Fibroblast of skin of scalp (primary cell): ENCODE results near the gene CNTN4.
A peak's percentile ranks its signal among the peaks of the same experiment; 100 is the strongest.
"Not testable (repeated sequence)": the region's sequence is repeated elsewhere in the genome, so short reads cannot be mapped to it uniquely, and the experiment has no call there.

Experiments
- DNase-seq: peaks from one replicate; pipeline ENCODE4 v3.0.0-alpha.2; 2013

CNTN4 gene

DNA sequence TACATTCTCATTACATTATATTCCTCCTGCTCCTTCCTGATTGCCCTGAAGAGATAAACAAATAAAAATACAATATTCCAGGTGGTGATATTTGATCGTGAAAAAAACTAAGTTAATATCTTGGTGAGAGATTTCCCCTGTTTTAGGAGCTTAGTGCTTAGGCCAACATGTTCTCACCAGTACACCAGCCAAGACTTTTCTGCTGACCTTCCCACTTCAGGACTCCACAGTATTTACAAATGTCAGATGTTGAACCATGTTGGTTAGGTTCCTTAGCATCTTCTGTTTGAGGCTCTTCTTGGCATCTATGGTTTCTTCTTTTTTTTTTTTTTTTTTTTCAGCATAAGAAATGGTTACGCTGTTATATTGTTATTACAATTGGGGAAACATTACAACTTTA is 764.5 kb downstream of the CNTN4 start:
- no peak for DNase-seq

DNA sequence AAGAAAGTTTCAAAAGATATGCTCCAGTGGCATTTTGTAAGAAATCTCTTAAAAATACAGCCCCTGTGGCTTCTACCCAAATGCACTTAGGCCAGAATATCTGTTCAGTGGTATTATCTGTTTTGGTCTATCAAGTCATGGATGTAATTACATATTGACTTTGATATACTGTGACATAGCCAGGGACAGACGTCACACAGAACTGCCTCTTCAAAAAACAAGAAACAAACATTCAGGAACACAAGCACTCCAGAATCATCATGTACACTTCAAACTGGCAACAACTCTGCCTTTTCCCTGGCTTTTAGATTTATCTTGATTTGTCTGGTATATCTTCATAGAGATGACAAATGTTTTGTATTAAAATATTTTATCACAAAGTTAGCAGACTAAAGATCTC is 771.2 kb downstream of the CNTN4 start:
- no peak for DNase-seq

DNA sequence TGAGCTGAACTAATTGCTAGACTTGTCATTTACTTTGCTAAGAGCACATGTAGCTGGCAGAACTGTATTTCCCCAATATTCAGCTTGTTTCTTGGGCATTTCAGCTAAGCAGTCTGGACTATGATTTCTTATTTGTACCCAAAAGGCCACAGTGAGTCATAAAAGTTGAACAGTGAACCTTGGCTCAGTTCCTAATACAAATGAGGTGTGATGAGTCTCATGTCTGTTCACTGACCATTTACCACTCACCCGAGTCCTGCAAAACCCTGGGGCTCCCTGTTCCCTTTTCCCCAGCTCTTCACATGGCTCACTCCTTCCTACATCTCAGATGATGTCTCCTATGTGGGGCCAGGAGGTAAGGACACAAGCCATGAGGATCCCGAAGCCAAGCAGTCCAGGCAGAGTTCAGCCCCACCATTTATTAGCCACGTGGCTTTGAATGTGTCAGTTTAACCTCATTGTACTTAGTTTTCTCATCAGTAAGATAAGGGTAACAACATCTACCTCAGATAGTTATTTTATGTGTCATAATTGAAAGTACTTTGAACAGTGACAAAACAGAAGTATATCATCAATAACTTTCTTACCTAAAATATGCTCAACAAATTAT is 772.2 kb downstream of the CNTN4 start:
- DNase-seq: no peak

DNA sequence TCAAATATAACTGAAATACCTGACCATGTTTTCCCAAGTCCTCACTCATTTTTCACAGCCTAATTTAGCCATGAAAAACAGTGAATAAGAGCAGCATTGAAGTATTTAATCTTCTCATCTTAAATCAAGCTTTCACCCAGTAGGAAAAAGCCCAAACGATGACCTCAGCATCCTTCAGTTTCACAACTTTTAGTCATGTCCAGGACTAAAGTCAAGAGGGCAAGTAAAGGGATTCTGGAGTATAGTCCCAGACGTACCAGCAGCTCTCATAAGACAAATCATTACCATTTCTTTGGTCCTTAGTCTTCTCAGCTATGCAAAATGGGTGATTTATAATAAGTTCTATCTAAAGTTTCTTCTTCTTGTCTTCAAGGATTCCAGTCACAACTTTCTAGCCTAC is 774.2 kb downstream of the CNTN4 start:
- DNase-seq: no peak

DNA sequence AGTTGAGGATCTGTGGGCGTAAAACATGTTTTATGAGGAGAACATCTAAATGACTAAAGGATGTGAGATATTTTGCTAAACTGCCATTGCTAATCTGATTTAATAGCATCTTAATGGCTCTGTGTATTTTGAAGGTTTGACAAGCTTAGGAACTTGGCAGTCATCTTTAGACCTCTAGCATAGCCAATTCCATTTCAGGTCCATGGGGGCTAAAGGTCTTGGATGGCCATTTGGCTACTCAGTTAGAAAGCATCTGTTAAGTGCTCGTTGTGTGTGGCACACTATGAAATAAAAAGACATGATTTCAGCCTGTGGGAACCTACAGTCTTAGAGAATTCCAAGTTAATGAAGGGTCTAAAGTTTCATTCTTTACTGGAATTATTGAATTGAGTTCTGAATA is 775.3 kb downstream of the CNTN4 start:
- no peak for DNase-seq

DNA sequence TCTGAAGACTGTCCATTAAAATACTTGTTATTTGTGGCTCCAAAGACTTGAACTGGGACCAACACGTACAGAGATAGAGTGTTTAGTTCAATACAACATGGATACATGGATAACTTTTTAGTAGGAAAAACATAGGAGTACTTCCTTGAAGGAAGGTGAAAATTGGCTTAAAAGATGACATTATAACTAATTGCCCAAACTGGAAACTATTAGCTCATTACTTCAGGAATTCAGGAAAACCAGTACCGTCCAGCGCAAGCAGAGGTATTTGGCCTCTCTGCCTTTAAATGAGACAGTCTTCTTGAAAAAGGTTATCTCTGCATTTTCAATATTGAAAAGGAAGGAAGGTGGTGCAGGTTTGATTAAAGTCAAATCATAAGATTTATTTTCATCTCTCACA is 777.0 kb downstream of the CNTN4 start:
- DNase-seq: no peak

DNA sequence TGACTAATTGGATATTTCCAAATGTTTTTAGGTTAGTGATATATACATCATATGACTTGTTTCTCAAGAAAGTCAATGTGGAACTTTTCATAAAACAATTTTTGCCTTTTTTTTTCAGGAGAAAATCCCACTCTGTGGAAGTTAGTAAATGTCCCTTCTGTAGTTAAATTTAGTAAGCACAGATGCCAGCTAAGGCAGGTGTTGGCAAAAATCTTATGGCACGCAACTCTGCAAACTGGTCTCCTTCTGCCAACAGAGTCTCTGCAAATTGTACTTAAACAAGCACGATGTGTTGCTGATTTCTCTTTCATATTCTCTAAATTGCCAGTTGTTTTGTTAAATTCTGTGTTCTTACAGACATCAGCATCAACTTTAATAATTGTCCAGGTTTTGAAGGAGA is 777.7 kb downstream of the CNTN4 start:
- DNase-seq: no peak

DNA sequence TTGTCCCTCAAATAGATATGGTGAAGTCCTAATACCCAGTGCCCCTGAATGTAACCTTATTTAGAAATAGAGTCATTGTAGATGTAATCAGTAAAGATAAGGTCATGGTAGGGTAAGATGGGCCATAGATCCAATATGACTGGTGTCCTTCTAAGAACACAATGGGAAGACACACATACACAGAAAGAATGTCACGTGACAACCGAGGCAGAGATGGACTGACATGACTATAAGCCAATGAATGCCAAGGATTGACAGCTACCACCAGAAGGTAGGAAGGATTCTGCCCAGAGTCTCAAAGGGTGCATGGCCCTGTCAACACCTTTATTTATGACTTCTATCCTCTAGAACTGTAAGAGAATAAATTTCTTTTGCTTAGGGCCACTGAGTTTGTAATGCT is 780.4 kb downstream of the CNTN4 start:
- DNase-seq: no peak

DNA sequence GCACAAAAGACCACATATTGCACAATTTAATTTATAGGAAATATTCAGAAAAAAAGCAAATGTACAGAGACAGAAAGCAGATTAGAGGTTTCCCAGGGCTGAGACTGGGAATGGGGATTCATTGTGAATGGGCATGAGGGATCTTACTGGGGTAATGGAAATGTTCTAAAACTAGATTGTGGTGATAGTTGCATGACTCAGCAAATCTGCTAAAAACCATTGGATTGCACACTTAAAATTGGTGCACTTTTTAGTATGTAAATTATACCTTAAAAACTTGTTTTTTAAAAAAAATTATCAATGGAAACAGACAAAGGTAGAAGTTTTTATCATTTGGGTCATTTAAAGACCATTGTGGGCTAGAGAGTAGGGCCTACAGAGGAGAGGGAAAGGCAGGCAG is 780.9 kb downstream of the CNTN4 start:
- no peak for DNase-seq

DNA sequence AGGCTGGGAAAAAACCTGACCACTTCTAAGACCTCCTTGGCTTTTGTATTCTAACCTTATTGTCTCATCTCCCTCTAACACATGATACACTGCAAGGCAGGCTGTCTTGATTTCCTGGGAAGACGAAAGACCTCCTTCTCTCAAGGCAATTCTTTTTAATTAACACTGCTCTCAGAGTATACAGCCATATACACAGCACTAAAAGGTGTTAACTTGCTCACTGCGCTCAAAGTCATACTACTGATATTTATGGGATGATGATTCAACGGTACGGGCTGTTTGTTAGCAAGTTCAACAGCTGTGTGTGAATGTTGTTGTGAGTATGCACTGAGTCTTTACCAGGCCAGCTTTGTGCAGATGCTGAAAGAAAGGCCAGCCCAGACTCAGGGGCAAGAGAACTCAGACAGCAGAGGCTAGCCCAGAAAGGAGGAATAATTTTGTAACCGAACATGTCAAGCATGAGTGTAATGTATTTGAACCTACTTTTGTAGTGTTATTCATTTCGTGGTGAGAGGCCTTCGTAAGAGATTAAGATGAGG is 781.6 kb downstream of the CNTN4 start:
- no peak for DNase-seq

DNA sequence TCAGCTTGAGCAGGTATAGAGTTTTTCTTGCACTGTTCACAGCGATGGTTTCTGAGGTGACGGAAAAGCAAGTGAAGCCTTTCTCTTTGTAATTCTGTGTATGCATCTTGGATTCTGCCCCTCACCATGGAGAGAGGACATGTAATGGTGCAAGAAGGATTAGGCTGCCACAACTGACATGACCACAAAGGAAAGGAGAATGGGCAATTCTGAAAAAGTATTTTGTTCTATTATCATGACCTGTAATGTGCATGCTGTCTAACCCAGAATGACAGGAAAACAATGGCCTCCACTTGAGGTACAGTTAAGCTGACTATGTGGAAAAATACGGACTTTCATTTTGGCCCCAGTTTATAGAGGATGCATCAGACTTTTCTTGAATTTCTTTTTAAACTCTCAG is 784.6 kb downstream of the CNTN4 start:
- DNase-seq: no peak

DNA sequence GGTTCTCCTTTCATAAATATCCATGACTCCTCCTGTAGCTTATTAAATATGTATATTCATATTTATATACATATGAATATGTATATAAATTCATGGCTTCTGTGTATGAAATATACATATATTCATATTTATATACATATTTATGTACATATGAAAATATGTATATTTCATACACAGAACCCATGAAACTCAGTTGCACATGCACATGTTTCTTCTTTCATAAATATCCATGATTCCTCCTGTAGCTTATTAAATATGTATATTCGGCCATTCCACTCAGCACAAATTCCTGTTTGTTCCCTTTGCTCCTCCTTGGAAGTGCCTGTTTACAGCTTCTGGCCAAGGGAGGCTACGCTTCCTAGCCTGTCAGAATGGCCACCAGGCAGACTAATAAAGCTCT is 789.9 kb downstream of the CNTN4 start:
- DNase-seq: no peak

DNA sequence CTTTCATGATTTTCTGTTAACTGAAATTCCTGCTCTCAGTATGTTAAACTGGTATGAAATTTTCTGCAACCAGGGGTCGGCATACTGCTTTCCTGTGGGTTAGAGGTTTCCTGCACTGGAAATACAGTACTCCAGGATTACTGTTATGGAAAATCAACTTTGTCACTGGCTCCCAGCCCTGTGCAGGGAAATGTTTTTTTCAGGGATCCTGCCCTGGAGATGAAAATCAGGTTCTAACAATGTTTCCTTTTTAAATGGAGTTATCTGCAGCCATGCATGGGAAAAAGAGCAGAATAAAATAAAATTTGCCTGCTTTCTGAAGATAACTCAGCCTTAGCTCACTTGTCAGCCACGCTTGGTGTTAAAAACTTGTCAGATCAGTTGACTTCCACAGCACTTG is 791.1 kb downstream of the CNTN4 start:
- DNase-seq: no peak

DNA sequence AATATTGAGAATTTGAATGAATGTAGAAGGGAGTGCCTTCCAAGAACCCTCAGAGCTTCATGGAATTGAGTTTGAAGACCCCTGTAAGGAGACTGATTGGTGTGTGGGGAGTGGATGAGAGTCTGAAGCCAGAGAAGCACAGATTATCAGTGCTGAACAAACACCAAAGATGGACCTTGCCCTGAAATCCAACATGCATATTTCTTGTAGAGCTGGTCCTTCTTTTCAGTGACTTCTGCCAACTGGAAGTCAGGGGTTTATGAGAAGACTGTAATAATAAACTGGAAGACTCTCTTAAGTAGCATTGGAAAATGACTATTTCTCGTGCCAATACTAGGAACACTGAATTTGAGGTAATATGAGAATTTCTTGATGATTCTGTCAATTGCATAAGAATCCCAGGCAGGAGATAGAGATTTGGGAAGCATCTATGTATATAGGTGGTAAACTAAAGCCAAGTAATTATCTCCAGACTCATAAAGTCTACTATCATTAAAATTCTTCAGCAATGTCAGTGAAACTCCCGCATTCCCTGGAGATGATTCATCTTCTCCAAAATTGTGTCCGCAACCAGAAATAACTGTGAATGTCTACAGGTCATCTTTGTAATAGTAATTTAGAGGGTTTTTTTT is 797.8 kb downstream of the CNTN4 start:
- no peak for DNase-seq

DNA sequence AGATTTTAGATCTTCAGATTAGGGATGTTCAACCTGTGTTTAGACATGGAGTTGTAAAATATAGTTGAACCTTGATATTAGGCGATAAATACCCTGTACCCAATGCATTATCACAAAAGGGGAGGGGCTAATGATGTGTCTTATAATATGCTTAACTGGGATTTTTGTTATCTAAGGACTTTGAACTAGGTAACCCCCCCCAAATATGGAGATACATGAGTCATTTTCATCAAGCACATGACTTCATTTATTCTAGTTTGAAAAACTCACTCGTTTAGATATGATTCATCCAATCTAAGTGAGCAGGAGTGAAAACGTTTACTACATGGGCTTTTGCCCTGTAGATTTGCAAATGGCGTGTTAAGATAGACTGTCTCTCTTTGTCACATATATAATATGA is 799.2 kb downstream of the CNTN4 start:
- no peak for DNase-seq

DNA sequence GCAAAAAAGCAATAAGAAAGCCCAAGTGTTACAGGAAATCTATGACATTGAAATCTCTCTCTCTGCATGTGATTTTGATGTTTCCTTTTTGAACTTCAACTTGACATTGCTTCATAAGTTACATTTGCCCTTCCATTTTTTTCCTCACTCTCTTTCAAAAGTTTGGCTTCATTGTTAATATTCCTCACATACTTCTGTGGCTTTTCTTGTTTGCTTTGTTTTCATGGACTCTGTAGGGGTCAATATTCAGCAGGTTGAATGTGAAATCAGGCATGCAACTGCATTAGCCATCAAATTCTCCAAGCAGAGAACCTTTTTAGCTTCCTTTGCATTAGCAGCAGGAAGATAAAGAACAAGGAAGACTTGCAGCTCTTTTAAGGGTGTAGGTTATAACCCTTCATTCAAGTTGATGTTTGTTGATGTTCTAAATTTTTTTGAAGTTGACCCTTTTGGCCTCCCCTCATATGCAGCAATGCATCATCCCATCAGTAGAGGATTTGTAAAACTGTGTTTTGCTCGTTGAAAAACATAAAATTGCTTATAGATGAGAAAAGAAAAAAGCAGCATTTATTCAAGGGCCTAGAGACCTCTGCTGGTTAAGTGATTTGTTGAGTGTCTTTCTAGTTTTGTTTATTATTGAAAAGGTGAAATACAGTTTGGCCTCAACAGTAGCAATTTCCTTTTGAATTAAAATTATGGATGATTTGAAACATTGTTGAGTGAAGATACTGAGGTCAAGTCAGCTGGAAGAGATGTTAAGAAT is 800.1 kb downstream of the CNTN4 start:
- peak; percentile 3 for DNase-seq

DNA sequence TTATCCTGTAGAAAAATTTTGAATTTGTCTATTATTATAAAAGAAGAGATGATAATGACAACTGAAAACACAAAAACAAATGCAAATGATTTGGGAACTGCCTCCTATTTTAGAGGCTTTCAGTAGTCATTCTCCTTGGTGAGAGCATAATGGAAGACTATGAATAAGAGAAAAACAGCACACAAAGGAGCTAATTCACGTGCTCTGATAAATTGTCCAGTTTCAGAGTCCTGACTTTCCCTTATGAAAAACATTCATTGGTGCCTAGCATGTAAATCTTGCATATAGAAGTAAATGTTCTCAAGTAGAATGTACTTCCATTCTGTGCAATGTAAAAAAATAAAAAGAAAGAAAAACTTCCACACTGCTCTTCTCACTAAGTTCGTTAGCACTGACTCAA is 805.4 kb downstream of the CNTN4 start:
- DNase-seq: no peak

DNA sequence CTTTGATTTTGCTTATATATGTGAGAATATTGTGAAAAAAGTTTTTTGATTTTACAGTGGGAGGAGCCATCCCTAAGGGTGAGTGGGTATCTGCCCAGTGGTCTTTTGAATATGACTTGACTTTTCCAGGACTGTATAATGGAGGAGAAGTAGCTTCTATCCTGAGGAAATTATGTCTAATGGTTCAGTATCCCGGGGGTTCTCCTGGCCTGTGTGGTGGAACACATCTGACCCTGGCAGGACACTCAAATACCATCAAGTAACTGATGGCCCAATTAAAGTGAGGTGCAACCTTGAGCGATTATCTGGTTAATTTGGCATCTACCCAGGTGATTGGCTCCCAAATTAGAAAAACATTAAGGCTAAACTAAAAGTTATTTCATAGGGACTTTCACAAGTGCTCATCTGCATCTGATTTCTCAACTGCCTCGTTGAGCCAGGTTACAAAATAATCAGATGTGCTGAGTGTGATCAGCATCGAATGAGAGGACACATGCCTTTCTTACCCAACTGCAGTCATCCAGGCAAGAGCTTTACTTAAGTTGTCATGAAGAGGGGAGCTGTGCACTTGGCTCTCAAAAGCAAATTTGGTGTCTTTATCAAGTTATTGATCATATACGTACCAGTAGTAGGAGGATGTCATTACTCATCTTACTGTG is 810.2 kb downstream of the CNTN4 start:
- no peak for DNase-seq

DNA sequence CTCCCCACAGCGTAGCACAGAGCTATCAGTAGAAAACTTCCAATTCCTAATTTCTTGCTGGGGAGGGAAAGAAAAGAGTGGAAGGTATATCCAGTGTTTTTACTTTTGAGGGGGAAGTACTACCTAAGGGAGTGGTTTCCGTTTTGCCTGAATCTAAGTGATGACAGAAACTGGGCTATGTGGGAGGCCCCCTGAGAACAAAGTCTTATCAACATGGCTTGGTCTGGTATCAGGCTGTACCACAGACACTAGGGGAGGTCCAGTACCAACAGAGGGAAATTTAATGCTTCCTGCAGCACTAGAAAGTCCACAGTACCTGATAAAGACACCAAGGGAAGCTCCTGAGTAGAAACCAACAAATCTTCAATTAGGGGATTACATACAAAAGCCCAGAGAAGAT is 812.3 kb downstream of the CNTN4 start:
- no peak for DNase-seq

DNA sequence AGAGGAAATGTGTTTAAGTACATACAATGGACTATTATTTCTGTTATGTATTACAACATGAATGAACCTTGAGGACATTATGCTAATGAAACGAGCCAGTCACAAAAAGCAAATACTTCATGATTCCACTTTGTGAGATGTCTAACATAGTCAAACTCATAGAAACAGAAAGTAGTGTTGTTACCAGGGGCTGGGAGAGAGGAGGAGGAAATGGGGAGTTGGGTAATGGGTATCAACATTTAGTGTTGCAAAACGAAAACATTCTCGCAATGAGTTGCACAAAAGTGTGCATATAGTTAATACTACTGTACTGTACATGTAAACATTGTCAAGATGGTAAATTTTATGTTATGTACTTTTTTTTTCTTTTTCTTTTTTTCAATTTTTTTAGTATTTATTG is 817.2 kb downstream of the CNTN4 start:
- DNase-seq: no peak

DNA sequence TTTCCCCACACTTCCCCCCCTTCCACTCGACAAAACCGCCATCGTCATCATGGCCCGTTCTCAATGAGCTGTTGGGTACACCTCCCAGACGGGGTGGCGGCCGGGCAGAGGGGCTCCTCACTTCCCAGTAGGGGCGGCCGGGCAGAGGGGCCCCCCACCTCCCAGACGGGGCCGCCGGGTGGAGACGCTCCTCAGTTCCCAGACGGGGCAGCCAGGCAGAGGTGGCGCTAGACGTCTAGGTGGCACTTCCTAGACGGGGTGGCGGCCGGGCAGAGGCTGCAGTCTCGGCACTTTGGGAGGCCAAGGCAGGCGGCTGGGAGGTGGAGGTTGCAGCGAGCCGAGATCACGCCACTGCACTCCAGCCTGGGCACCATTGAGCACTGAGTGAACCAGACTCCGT is 818.0 kb downstream of the CNTN4 start:
- DNase-seq: not testable (repeated sequence)

DNA sequence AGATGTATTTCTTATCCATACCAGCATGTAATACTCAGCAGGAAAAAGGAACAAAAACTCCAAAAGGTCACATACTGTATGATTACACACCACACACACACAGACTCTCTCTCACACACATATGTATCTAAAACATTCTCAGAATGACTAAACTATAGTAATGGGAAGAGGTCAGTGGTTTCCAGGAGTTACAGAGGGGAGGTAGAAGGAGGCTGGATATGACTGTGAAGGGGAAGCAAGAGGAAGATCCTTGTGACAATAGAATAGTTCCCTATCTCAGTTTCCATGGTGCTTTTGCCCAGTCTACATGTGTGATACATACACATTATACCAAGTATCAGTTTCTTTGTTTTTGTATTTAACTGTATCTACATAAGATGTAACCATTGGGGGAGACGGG is 821.4 kb downstream of the CNTN4 start:
- no peak for DNase-seq

DNA sequence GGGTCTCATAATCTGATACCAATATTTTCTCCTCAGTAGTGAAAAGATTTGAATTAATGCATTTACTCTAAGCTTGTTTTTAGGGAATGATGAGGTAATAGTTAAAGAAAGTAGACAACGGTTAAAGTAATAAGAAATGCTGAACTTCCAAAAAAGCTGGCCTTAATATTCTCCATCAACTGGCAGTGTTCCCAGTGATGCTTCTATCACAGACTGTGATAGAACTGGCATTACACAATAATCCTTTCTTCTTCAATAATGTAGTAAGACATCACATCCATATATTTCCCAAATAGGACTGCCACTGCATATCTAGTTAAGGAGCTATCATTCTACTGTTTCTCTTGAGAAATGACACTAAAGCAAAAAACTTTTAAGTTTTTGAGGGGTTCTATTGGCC is 822.8 kb downstream of the CNTN4 start:
- no peak for DNase-seq
